H1 (cell line): ENCODE measurements around the gene KLHL18. TPM values are rescaled to one million over a fixed set of nuclear protein-coding genes. Genes with fewer than 3 reads are reported as not detected.

Experiments used
- CTCF ChIA-PET: fragments of 300-600 bp; sonication (Branson Sonifier 250); formaldehyde crosslinking; loops from one replicate; lab custom pipeline; 2021; ENCODE audit not compliant: partially characterized antibody; lab: Charles Lee
- POLR2A ChIA-PET: fragments of 300-600 bp; sonication (Branson Sonifier 250); formaldehyde crosslinking; loops from one replicate; lab custom pipeline; 2021; ENCODE audit warnings: inconsistent platforms; ENCODE audit not compliant: partially characterized antibody; lab: Charles Lee
- DNase-seq, 2 experiments: peaks; one replicate each; pipeline versions ENCODE4 v3.0.0 to v3.0.0-alpha.2; 2010 to 2022; ENCODE audit warnings: low spot score in 2 of 2, low read depth in 1 of 2, mixed read lengths in 1 of 2
- FAIRE-seq: peaks from 2 replicates; lab custom pipeline; 2011; peaks lifted over from hg19 to GRCh38; lab: Jason Lieb, UNC
- H2AFZ ChIP-seq: 2 replicates; pipeline ENCODE4 v1.8.1; 2012; ENCODE audit warnings: low read length, inconsistent platforms
- H2AK5ac ChIP-seq: 2 replicates; pipeline ENCODE4 v1.6.1; 2013; ENCODE audit warnings: low read depth, low read length
- H2BK120ac ChIP-seq: replicated peaks from 2 replicates; pipeline ENCODE3; 2013; ENCODE audit warnings: low read depth, low read length, inconsistent platforms
- H2BK12ac ChIP-seq: 2 replicates; pipeline ENCODE4 v1.6.1; 2013; ENCODE audit warnings: low read depth, low read length
- H2BK15ac ChIP-seq: 2 replicates; pipeline ENCODE4 v1.6.1; 2013; ENCODE audit warnings: low read length
- H2BK20ac ChIP-seq: 2 replicates; pipeline ENCODE4 v1.6.1; 2013; ENCODE audit warnings: low read length
- H2BK5ac ChIP-seq: 2 replicates; pipeline ENCODE4 v1.6.1; 2013; ENCODE audit warnings: low read depth, low read length
- H3K14ac ChIP-seq: 2 replicates; pipeline ENCODE4 v1.6.1; 2013; ENCODE audit warnings: inconsistent platforms; ENCODE audit not compliant: insufficient read length
- H3K18ac ChIP-seq: 2 replicates; pipeline ENCODE4 v1.6.1; 2013; ENCODE audit warnings: low read length; ENCODE audit errors: extremely low read depth
- H3K23ac ChIP-seq: 2 replicates; pipeline ENCODE4 v1.6.1; 2013; ENCODE audit warnings: inconsistent platforms; ENCODE audit not compliant: insufficient read length
- H3K23me2 ChIP-seq: 2 replicates; pipeline ENCODE4 v1.6.1; 2013; ENCODE audit warnings: low read depth, low read length
- H3K27ac ChIP-seq: 2 replicates; pipeline ENCODE4 v1.6.1; 2011; ENCODE audit warnings: low read depth, low read length, inconsistent platforms
- H3K27me3 ChIP-seq, 4 experiments: replicated peaks in 1 of 4; 1 replicate in 1 of 4; 2 replicates in 3 of 4; pipeline versions ENCODE4 v1.6.1 to v1.8.1; 2011 to 2013; ENCODE audit warnings: low read length in 3 of 4, mild to moderate bottlenecking in 3 of 4, inconsistent platforms in 2 of 4, mixed read lengths in 2 of 4, moderate library complexity in 1 of 4; ENCODE audit not compliant: control insufficient read depth in 3 of 4, insufficient read depth in 3 of 4; ENCODE audit errors: extremely low read depth in 1 of 4
- H3K36me3 ChIP-seq, 4 experiments: 2 replicates each; pipeline versions ENCODE4 v1.6.1 to v1.8.1; 2011 to 2013; ENCODE audit warnings: mild to moderate bottlenecking in 4 of 4, low read length in 3 of 4, moderate library complexity in 2 of 4, control low read depth in 1 of 4, inconsistent platforms in 1 of 4; ENCODE audit not compliant: insufficient read depth in 4 of 4, control insufficient read depth in 2 of 4
- H3K4ac ChIP-seq: replicated peaks from 2 replicates; pipeline ENCODE3; 2013; ENCODE audit warnings: low read length, low read depth, mixed read lengths, inconsistent platforms; ENCODE audit not compliant: insufficient read length
- H3K4me1 ChIP-seq, 4 experiments: replicated peaks in 1 of 4; 1 replicate in 1 of 4; 2 replicates in 3 of 4; pipeline versions ENCODE4 v1.6.1 to v1.8.1; 2011 to 2013; ENCODE audit warnings: low read length in 3 of 4, inconsistent platforms in 2 of 4, mixed read lengths in 1 of 4; ENCODE audit not compliant: insufficient read depth in 4 of 4, control insufficient read depth in 3 of 4
- H3K4me2 ChIP-seq, 2 experiments: 2 replicates each; pipeline versions ENCODE4 v1.6.1 to v1.8.1; 2011 to 2013; ENCODE audit warnings: low read depth in 2 of 2, low read length in 2 of 2, control low read depth in 1 of 2, inconsistent platforms in 1 of 2, mild to moderate bottlenecking in 1 of 2; ENCODE audit not compliant: insufficient read depth in 1 of 2
- H3K4me3 ChIP-seq, 4 experiments: fragments of 200-600, 300-600 bp in 1 of 4; sonication (generic), shearing (Covaris generic), sonication (Bioruptor Twin) in 1 of 4; 2 replicates each; pipeline versions ENCODE4 v1.5.1 to v1.8.1; 2011 to 2016; ENCODE audit warnings: low read length in 4 of 4, low read depth in 3 of 4, control low read depth in 2 of 4, inconsistent platforms in 2 of 4, mild to moderate bottlenecking in 2 of 4, mixed read lengths in 1 of 4, moderate library complexity in 1 of 4; ENCODE audit not compliant: insufficient read depth in 2 of 4; ENCODE audit errors: extremely low read depth in 1 of 4
- H3K56ac ChIP-seq: replicated peaks from 2 replicates; pipeline ENCODE3; 2013; ENCODE audit warnings: low read depth, mild to moderate bottlenecking, mixed read lengths, low read length, inconsistent platforms; ENCODE audit not compliant: insufficient read length
- H3K79me1 ChIP-seq: 2 replicates; pipeline ENCODE4 v1.6.1; 2013; ENCODE audit warnings: low read depth, low read length, control low read depth
- H3K79me2 ChIP-seq, 2 experiments: 2 replicates each; pipeline versions ENCODE4 v1.6.1 to v1.8.1; 2012 to 2013; ENCODE audit warnings: low read length in 2 of 2, mild to moderate bottlenecking in 2 of 2, inconsistent platforms in 1 of 2; ENCODE audit not compliant: insufficient read depth in 2 of 2, control insufficient read depth in 1 of 2
- H3K9ac ChIP-seq, 4 experiments: replicated peaks in 1 of 4; 1 replicate in 1 of 4; 2 replicates in 3 of 4; pipeline versions ENCODE4 v1.6.1 to v1.8.1; 2011 to 2013; ENCODE audit warnings: low read depth in 3 of 4, low read length in 3 of 4, control low read depth in 2 of 4, mild to moderate bottlenecking in 2 of 4, moderate library complexity in 2 of 4, inconsistent platforms in 1 of 4; ENCODE audit errors: extremely low read depth in 1 of 4
- H3K9me3 ChIP-seq, 2 experiments: 2 replicates each; pipeline versions ENCODE4 v1.6.1 to v1.8.1; 2012 to 2013; ENCODE audit warnings: mild to moderate bottlenecking in 2 of 2, moderate library complexity in 2 of 2, control low read depth in 1 of 2, inconsistent platforms in 1 of 2, low read depth in 1 of 2, low read length in 1 of 2, mixed read lengths in 1 of 2; ENCODE audit not compliant: insufficient read depth in 2 of 2
- H4K20me1 ChIP-seq, 2 experiments: replicated peaks in 1 of 2; 2 replicates each; pipeline versions ENCODE3 to v1.8.1; 2011 to 2013; ENCODE audit warnings: inconsistent platforms in 2 of 2, low read length in 2 of 2, mild to moderate bottlenecking in 1 of 2; ENCODE audit not compliant: insufficient read depth in 2 of 2, control insufficient read depth in 1 of 2
- H4K5ac ChIP-seq: 2 replicates; pipeline ENCODE4 v1.6.1; 2013; ENCODE audit warnings: low read length, low read depth, mixed read lengths, inconsistent platforms; ENCODE audit not compliant: insufficient read length
- H4K8ac ChIP-seq: 2 replicates; pipeline ENCODE4 v1.8.0; 2013; ENCODE audit warnings: mild to moderate bottlenecking, moderate library complexity, low read length, inconsistent platforms; ENCODE audit not compliant: insufficient read depth; ENCODE audit errors: extremely low read depth
- H4K91ac ChIP-seq: replicated peaks from 2 replicates; pipeline ENCODE3; 2013; ENCODE audit warnings: low read length, mixed read lengths, inconsistent platforms; ENCODE audit not compliant: insufficient read length
- ASH2L ChIP-seq: fragments of 200-600, 300-600 bp; sonication (generic); IDR thresholded peaks from one replicate; pipeline ENCODE4 v1.7.1; 2017; ENCODE audit warnings: low read length
- BCL11A ChIP-seq, 2 experiments: IDR thresholded peaks; one replicate each; pipeline ENCODE4 v1.6.1; 2011; ENCODE audit warnings: low read depth in 2 of 2, low read length in 2 of 2, mild to moderate bottlenecking in 2 of 2
- CBX5 ChIP-seq: fragments of 300-800, 300-1000 bp; sonication (generic); IDR thresholded peaks from 2 replicates; pipeline ENCODE4 v1.7.1; 2016; ENCODE audit warnings: antibody characterized with exemption, low read length, low read depth
- EGR1 ChIP-seq: IDR thresholded peaks from 2 replicates; pipeline ENCODE4 v1.6.1; 2011; ENCODE audit warnings: low read depth, low read length, borderline replicate concordance
- FOSL1 ChIP-seq: IDR thresholded peaks from 2 replicates; pipeline ENCODE4 v1.6.1; 2011; ENCODE audit warnings: mild to moderate bottlenecking, low read depth, low read length, moderate library complexity; ENCODE audit not compliant: insufficient read depth
- HDAC6 ChIP-seq: IDR thresholded peaks from one replicate; pipeline ENCODE4 v1.7.1; 2012; ENCODE audit warnings: low read depth, mild to moderate bottlenecking, inconsistent platforms, low read length, moderate library complexity
- KDM1A ChIP-seq: fragments of 200-600, 300-600 bp; sonication (generic); IDR thresholded peaks from 2 replicates; pipeline ENCODE4 v1.7.1; 2016; ENCODE audit warnings: mild to moderate bottlenecking, low read length, borderline replicate concordance
- KDM5A ChIP-seq: fragments of 200-600 bp; IDR thresholded peaks from 2 replicates; pipeline ENCODE4 v1.7.1; 2012; ENCODE audit warnings: mild to moderate bottlenecking, low read length, inconsistent platforms, mixed read lengths
- POU5F1 ChIP-seq: IDR thresholded peaks from 2 replicates; pipeline ENCODE4 v1.6.1; 2011; ENCODE audit warnings: low read depth, mild to moderate bottlenecking, low read length, moderate library complexity
- SIRT6 ChIP-seq: IDR thresholded peaks from one replicate; pipeline ENCODE4 v1.7.1; 2012; ENCODE audit warnings: low read length, inconsistent platforms
- SUZ12 ChIP-seq: fragments of 200-600 bp; sonication (generic); IDR thresholded peaks from 2 replicates; pipeline ENCODE4 v1.6.1; 2012; ENCODE audit warnings: mild to moderate bottlenecking, inconsistent platforms, low read length, moderate library complexity, mixed read lengths
- TAF7 ChIP-seq: optimal IDR thresholded peaks from 2 replicates; pipeline ENCODE3; 2011; ENCODE audit warnings: low read depth, mild to moderate bottlenecking, inconsistent platforms, low read length, moderate library complexity, borderline replicate concordance
- ZNF274 ChIP-seq: IDR thresholded peaks from 2 replicates; pipeline ENCODE4 v1.7.0; 2012; ENCODE audit warnings: low read length, borderline replicate concordance; ENCODE audit errors: extremely low read depth
- WGBS, 2 experiments: shearing (Covaris generic) in 1 of 2; methylation state at CpG; one replicate each; pipeline versions ENCODE4 v1.1.6 to v1.1.7; 2013 to 2015; ENCODE audit warnings: low lambda C conversion rate in 2 of 2, mixed read lengths in 2 of 2, inconsistent platforms in 1 of 2, low coverage in 1 of 2, missing lambda C conversion rate in 1 of 2; ENCODE audit not compliant: insufficient replicate concordance in 2 of 2, insufficient coverage in 1 of 2, insufficient read length in 1 of 2; ENCODE audit errors: extremely low coverage in 1 of 2, missing lambda C conversion rate in 1 of 2; 5-methylcytosine and 5-hydroxymethylcytosine counted together
- polyA plus RNA-seq, 7 experiments: library from polyadenylated mRNA; depleted of rRNA in 3 of 7; stranded (reverse) in 5 of 7; unstranded in 2 of 7; fragments of >200 nt in 5 of 7; fragments of 200-250 nt in 2 of 7; gene quantifications; 1 replicate in 5 of 7; 2 replicates in 1 of 7; 4 replicates in 1 of 7; pipeline versions ENCODE4 v1.2.1 to v1.2.3, GENCODE V29; 2011 to 2013; ENCODE audit warnings: missing spikeins in 2 of 7, mixed read lengths in 2 of 7
- total RNA-seq: library from RNA; stranded (reverse); fragmentation: NEBNext Ultra II Directional; extraction: Animal tissue kit (Norgen Biotek cat#: 25700); gene quantifications from 2 replicates; pipeline ENCODE4 v1.2.1, GENCODE V29; 2021

Gene KLHL18
- total and polyA plus RNA-seq, 2 of the 8 experiments (the other 6 are each of a cell fraction or from before 2014, with no cell fraction given), result 19.9 to 31.7 TPM

DNA sequence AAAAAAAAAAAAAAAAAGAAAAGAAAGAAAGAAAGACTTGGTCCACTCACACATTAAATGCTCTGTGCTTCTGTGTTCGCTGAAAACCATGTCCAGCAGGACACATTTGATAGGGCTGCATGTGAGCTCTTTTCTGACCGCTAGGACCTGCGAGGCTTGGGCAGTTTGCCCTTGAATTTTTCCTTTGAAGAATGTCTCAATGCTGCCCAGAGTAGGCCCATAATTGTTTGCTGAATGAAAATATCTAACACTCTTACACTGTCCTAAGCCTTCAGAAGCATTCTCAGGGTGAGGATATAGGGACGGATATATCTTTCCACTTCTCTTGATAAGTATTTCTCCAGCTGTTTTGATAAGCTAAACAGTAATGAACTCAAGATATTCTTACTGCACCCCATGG is 6.2 kb upstream of the KLHL18 start:
- Histone ChIP-seq H3K4me2 (no peak overlapping the region), H3K36me3 (no peaks in the 10 kb centered on the region), H2AFZ (no peak overlapping the region), H3K79me1 (peaks cover 2% of the 10 kb centered on the region; the same call in 1 of the 2 replicates), H3K9ac (no peak overlapping the region), H4K5ac (no peak overlapping the region), H3K4me3 (no peak overlapping the region), H2BK5ac (no peak overlapping the region), H3K23ac (no peak overlapping the region), H2BK12ac (no peak overlapping the region), H4K20me1 (no peaks in the 10 kb centered on the region), H3K27me3 (no peaks in the 10 kb centered on the region), H2AK5ac (no peak overlapping the region), H3K9me3 (no peaks in the 10 kb centered on the region), H4K91ac (no peak overlapping the region), H3K4me1 (peaks cover 0 to under 1% (median 0%) of the 10 kb centered on the region in 4 experiments; a peak in 1 of 7 replicates), H2BK20ac (no peak overlapping the region), H3K14ac (no peak overlapping the region), H3K79me2 (no peaks in the 10 kb centered on the region), H3K27ac (no peak overlapping the region), H4K8ac (no peak overlapping the region), H2BK15ac (no peak overlapping the region), H3K56ac (no peak overlapping the region), H2BK120ac (no peak overlapping the region), H3K18ac (no peak overlapping the region), H3K23me2 (no peaks in the 10 kb centered on the region), H3K4ac (no peak overlapping the region)
- CTCF ChIA-PET, result interaction anchor here (0.8 to 1.4 kb wide), 3 partner anchors 43 to 194 kb away, joined by 3 to 4 read pairs (median 3); no protein-coding TSS in a partner anchor
- DNase-seq (no peak), FAIRE-seq (no peak)
- TF ChIP-seq KDM5A (no peak), EGR1 (no peak), CBX5 (no peak), HDAC6 (no peak), ZNF274 (no peak), SIRT6 (no peak), ASH2L (no peak), TAF7 (no peak), FOSL1 (no peak), KDM1A (no peak), BCL11A (IDR thresholded peaks at IDR 0.05; ENCODE audit: low read depth in 2 of 2, low read length in 2 of 2) (no peak), POU5F1 (no peak), SUZ12 (no peak)
- WGBS, 2 experiments, result 85% methylated on average over 4 of the region's 4 CpGs; no CpG with 5 or more reads in 1 of the 2 experiments
- POLR2A ChIA-PET, result interaction anchor here (0.6 to 1.0 kb wide), 2 partner anchors 19 to 110 kb away, joined by 3 read pairs; no protein-coding TSS in a partner anchor
